H9 (cell line): ENCODE results near the gene DUSP10. TPM values are rescaled to one million over a fixed set of nuclear protein-coding genes. Genes with fewer than 3 reads are reported as not detected.

Source experiments
- DNase-seq: peaks from one replicate; pipeline ENCODE4 v3.0.0-alpha.2; 2017
- H2AFZ ChIP-seq: one replicate; pipeline ENCODE4 v1.6.1; 2013; ENCODE audit warnings: mild to moderate bottlenecking, low read length, control low read depth, moderate library complexity
- H2AK5ac ChIP-seq: 2 replicates; pipeline ENCODE4 v1.6.1; 2013; ENCODE audit warnings: low read length, control low read depth, mixed read lengths; ENCODE audit not compliant: insufficient read length
- H2BK120ac ChIP-seq: one replicate; pipeline ENCODE4 v1.6.1; 2013; ENCODE audit warnings: low read depth, mild to moderate bottlenecking, low read length, control low read depth, inconsistent platforms; ENCODE audit not compliant: poor library complexity, severe bottlenecking
- H2BK12ac ChIP-seq: 2 replicates; pipeline ENCODE4 v1.6.1; 2013; ENCODE audit warnings: low read length, control low read depth, mixed read lengths, low read depth; ENCODE audit not compliant: insufficient read length
- H2BK15ac ChIP-seq: 2 replicates; pipeline ENCODE4 v1.6.1; 2013; ENCODE audit warnings: low read depth, low read length, control low read depth
- H2BK20ac ChIP-seq: one replicate; pipeline ENCODE4 v1.6.1; 2013; ENCODE audit warnings: low read depth, mild to moderate bottlenecking, low read length, control low read depth, inconsistent platforms; ENCODE audit not compliant: poor library complexity, severe bottlenecking
- H2BK5ac ChIP-seq: 2 replicates; pipeline ENCODE4 v1.6.1; 2013; ENCODE audit warnings: low read length, control low read depth, mixed read lengths; ENCODE audit not compliant: insufficient read length
- H3K14ac ChIP-seq: 2 replicates; pipeline ENCODE4 v1.6.1; 2013; ENCODE audit warnings: low read length, control low read depth; ENCODE audit not compliant: insufficient read depth
- H3K18ac ChIP-seq: 2 replicates; pipeline ENCODE4 v1.6.1; 2013; ENCODE audit warnings: low read depth, mild to moderate bottlenecking, mixed read lengths, low read length, control low read depth; ENCODE audit not compliant: insufficient read length
- H3K23ac ChIP-seq: 2 replicates; pipeline ENCODE4 v1.6.1; 2013; ENCODE audit warnings: low read length, control low read depth, mixed read lengths, low read depth; ENCODE audit not compliant: insufficient read length
- H3K23me2 ChIP-seq: 2 replicates; pipeline ENCODE4 v1.6.1; 2013; ENCODE audit warnings: low read depth, mild to moderate bottlenecking, mixed read lengths, low read length, control low read depth; ENCODE audit not compliant: insufficient read length, poor library complexity, severe bottlenecking
- H3K27ac ChIP-seq: 2 replicates; pipeline ENCODE4 v1.5.1; 2013; ENCODE audit warnings: low read length, control low read depth, mixed read lengths, low read depth; ENCODE audit not compliant: insufficient read length
- H3K27me3 ChIP-seq: 2 replicates; pipeline ENCODE4 v1.6.1; 2013; ENCODE audit warnings: low read length, control low read depth, inconsistent platforms; ENCODE audit not compliant: insufficient read depth
- H3K4ac ChIP-seq: 2 replicates; pipeline ENCODE4 v1.6.1; 2013; ENCODE audit warnings: low read depth, mild to moderate bottlenecking, control low read depth, inconsistent platforms, low read length, moderate library complexity
- H3K4me1 ChIP-seq: 2 replicates; pipeline ENCODE4 v1.6.1; 2013; ENCODE audit warnings: low read length, control low read depth, inconsistent platforms; ENCODE audit not compliant: insufficient read depth
- H3K4me2 ChIP-seq: 2 replicates; pipeline ENCODE4 v1.6.1; 2013; ENCODE audit warnings: low read length, control low read depth, mixed read lengths; ENCODE audit not compliant: insufficient read length, insufficient read depth
- H3K56ac ChIP-seq: 2 replicates; pipeline ENCODE4 v1.6.1; 2013; ENCODE audit warnings: low read depth, mild to moderate bottlenecking, mixed read lengths, low read length, control low read depth; ENCODE audit not compliant: insufficient read length
- H3K79me1 ChIP-seq: 2 replicates; pipeline ENCODE4 v1.6.1; 2013; ENCODE audit warnings: low read depth, mild to moderate bottlenecking, moderate library complexity, low read length, control low read depth, inconsistent platforms; ENCODE audit not compliant: insufficient read depth, poor library complexity, severe bottlenecking
- H3K79me2 ChIP-seq: 2 replicates; pipeline ENCODE4 v1.6.1; 2013; ENCODE audit warnings: low read length, control low read depth, inconsistent platforms; ENCODE audit not compliant: insufficient read depth
- H3K9ac ChIP-seq: 2 replicates; pipeline ENCODE4 v1.6.1; 2013; ENCODE audit warnings: low read length, control low read depth, mixed read lengths; ENCODE audit not compliant: insufficient read length; ENCODE audit errors: extremely low read depth
- H3K9me3 ChIP-seq: one replicate; pipeline ENCODE4 v1.6.1; 2013; ENCODE audit warnings: low read depth, low read length, inconsistent platforms; ENCODE audit not compliant: control insufficient read depth
- H3T11ph ChIP-seq: one replicate; pipeline ENCODE4 v1.6.1; 2013; ENCODE audit warnings: mild to moderate bottlenecking, low read length, control low read depth, inconsistent platforms
- H4K20me1 ChIP-seq: one replicate; pipeline ENCODE4 v1.6.1; 2013; ENCODE audit not compliant: control insufficient read depth, insufficient read length, insufficient read depth
- H4K5ac ChIP-seq: 2 replicates; pipeline ENCODE4 v1.6.1; 2013; ENCODE audit warnings: low read depth, mild to moderate bottlenecking, mixed read lengths, low read length, control low read depth; ENCODE audit not compliant: insufficient read length
- H4K8ac ChIP-seq: replicated peaks from 2 replicates; pipeline ENCODE4 v1.6.1; 2013; ENCODE audit warnings: low read length, control low read depth, mixed read lengths, low read depth; ENCODE audit not compliant: insufficient read length
- H4K91ac ChIP-seq: 2 replicates; pipeline ENCODE4 v1.6.1; 2013; ENCODE audit warnings: low read depth, mild to moderate bottlenecking, moderate library complexity, mixed read lengths, low read length, control low read depth; ENCODE audit not compliant: insufficient read length
- H3K27ac Mint-ChIP-seq, 3 experiments: 2 replicates in 2 of 3; 3 replicates in 1 of 3; pipeline ENCODE4 v1.8.0; 2020 to 2021; ENCODE audit warnings: mixed read lengths in 3 of 3, mild to moderate bottlenecking in 1 of 3, moderate library complexity in 1 of 3
- H3K27me3 Mint-ChIP-seq: 2 replicates; pipeline ENCODE4 v1.8.0; 2021; ENCODE audit warnings: low read depth, mild to moderate bottlenecking, moderate library complexity, mixed read lengths
- H3K36me3 Mint-ChIP-seq, 3 experiments: 2 replicates in 2 of 3; 3 replicates in 1 of 3; pipeline ENCODE4 v1.8.0; 2020 to 2021; ENCODE audit warnings: low read depth in 3 of 3, mixed read lengths in 3 of 3; ENCODE audit not compliant: insufficient read depth in 1 of 3
- H3K4me1 Mint-ChIP-seq, 2 experiments: 2 replicates each; pipeline ENCODE4 v1.8.0; 2020; ENCODE audit warnings: mixed read lengths in 2 of 2
- H3K4me3 Mint-ChIP-seq, 2 experiments: 2 replicates in 1 of 2; 3 replicates in 1 of 2; pipeline ENCODE4 v1.8.0; 2020 to 2021; ENCODE audit warnings: mild to moderate bottlenecking in 2 of 2, mixed read lengths in 2 of 2, moderate library complexity in 1 of 2
- H3K9me3 Mint-ChIP-seq, 2 experiments: 2 replicates in 1 of 2; 3 replicates in 1 of 2; pipeline ENCODE4 v1.8.0; 2020; ENCODE audit warnings: mild to moderate bottlenecking in 2 of 2, mixed read lengths in 2 of 2, moderate library complexity in 1 of 2
- WGBS: extraction: QIAGEN DNeasy Blood & Tissue Kit; methylation state at CpG from one replicate; pipeline ENCODE4 v1.1.7; 2013; ENCODE audit warnings: missing lambda C conversion rate, low lambda C conversion rate, mixed read lengths; ENCODE audit not compliant: insufficient read length; ENCODE audit errors: extremely low coverage; 5-methylcytosine and 5-hydroxymethylcytosine counted together
- total RNA-seq: library from RNA; stranded (reverse); gene quantifications from 2 replicates; pipeline ENCODE4 v1.2.1, GENCODE V29; 2021
- TF ChIP-seq, protein P1 (sequence below): fragments of 200-600 bp; sonication (generic); conservative IDR thresholded peaks from 3 replicates; pipeline ENCODE4 v1.8.0; 2021; ENCODE audit warnings: antibody characterized with exemption, mild to moderate bottlenecking

DUSP10 gene
- total RNA-seq, 1 experiment from 2014 or later = 2.0 TPM

DNA sequence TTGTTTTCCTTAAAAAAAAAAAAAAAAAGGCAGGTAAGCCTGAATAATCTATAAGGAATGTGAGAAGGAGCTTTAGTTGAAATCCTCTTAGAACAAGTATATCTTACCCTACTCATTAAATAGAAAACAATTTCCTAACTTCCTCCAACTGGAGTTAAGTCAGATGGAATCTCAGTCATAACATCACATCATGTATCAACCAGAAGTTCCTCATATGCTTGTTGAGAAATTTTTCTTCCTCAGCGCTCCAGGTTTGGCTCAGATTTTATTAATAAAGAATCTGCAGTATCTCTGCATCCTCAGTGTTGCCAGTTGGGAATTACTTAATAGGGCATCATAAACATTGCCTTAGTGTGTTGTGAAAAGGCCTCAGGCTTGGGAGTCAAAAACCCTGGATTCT, 37.6 kb downstream of the DUSP10 start:
- Mint-ChIP-seq H3K4me3 (no peak overlapping the region), H3K36me3 (peaks cover 0 to 13% (median 4%) of the 10 kb centered on the region in 3 experiments; a peak in 3 of 7 replicates), H3K27me3 (no peaks in the 10 kb centered on the region), H3K4me1 (peaks cover 4 to 7% of the 10 kb centered on the region in 2 experiments), H3K9me3 (no peaks in the 10 kb centered on the region), H3K27ac (no peak overlapping the region)
- no peak overlapping the region for H3K56ac ChIP-seq
- H3K23me2 ChIP-seq = no peaks in the 10 kb centered on the region
- H3K27ac ChIP-seq = no peak overlapping the region
- no peak overlapping the region for H4K8ac ChIP-seq
- H2BK20ac ChIP-seq = no peak overlapping the region
- H3K4ac ChIP-seq = no peak overlapping the region
- H2AK5ac ChIP-seq = no peak overlapping the region
- TF ChIP-seq, protein P1, sequence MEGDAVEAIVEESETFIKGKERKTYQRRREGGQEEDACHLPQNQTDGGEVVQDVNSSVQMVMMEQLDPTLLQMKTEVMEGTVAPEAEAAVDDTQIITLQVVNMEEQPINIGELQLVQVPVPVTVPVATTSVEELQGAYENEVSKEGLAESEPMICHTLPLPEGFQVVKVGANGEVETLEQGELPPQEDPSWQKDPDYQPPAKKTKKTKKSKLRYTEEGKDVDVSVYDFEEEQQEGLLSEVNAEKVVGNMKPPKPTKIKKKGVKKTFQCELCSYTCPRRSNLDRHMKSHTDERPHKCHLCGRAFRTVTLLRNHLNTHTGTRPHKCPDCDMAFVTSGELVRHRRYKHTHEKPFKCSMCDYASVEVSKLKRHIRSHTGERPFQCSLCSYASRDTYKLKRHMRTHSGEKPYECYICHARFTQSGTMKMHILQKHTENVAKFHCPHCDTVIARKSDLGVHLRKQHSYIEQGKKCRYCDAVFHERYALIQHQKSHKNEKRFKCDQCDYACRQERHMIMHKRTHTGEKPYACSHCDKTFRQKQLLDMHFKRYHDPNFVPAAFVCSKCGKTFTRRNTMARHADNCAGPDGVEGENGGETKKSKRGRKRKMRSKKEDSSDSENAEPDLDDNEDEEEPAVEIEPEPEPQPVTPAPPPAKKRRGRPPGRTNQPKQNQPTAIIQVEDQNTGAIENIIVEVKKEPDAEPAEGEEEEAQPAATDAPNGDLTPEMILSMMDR = no peak
- no peak overlapping the region for H3K9ac ChIP-seq
- H3K14ac ChIP-seq = no peak overlapping the region
- no peaks in the 10 kb centered on the region for H4K20me1 ChIP-seq
- H3T11ph ChIP-seq = no peak overlapping the region
- H4K91ac ChIP-seq = no peak overlapping the region
- no peak for DNase-seq
- no peaks in the 10 kb centered on the region for H3K79me1 ChIP-seq
- no peak overlapping the region for H2BK12ac ChIP-seq
- no peak overlapping the region for H2BK15ac ChIP-seq
- no peak overlapping the region for H4K5ac ChIP-seq
- no peak overlapping the region for H2BK120ac ChIP-seq
- H3K27me3 ChIP-seq = no peaks in the 10 kb centered on the region; the same call in 1 of the 2 replicates
- H3K9me3 ChIP-seq = no peaks in the 10 kb centered on the region
- no peak overlapping the region for H3K18ac ChIP-seq
- no peak overlapping the region for H3K4me2 ChIP-seq
- no CpG with 5 or more reads among the region's 1 CpG for WGBS
- no peaks in the 10 kb centered on the region for H3K4me1 ChIP-seq
- H2AFZ ChIP-seq = no peak overlapping the region
- H3K79me2 ChIP-seq = no peaks in the 10 kb centered on the region
- no peak overlapping the region for H3K23ac ChIP-seq
- H2BK5ac ChIP-seq = no peak overlapping the region
